HCT116 (cell line): ENCODE measurements around the gene STIM1. TPM values are rescaled to one million over a fixed set of nuclear protein-coding genes. Genes with fewer than 3 reads are reported as not detected.

ENCODE experiments used
- ATAC-seq: fragments of 200-7000 bp; cut with Tn5 transposase; 2 replicates; pipeline ENCODE4 v1.9.1; 2020; ENCODE audit warnings: mild to moderate bottlenecking, moderate library complexity
- BruUV-seq: library from RNA; stranded (reverse); fragments of 400-500 nt; replicated peaks from 2 replicates; lab custom pipeline; 2021; lab: Mats Ljungman, UMichigan
- CTCF ChIA-PET: fragments of 300-600 bp; sonication (Branson Sonifier 250); formaldehyde crosslinking; loops from one replicate; lab custom pipeline; 2021; ENCODE audit warnings: antibody characterized with exemption; lab: Charles Lee
- POLR2A ChIA-PET: fragments of 300-600, 350-600 bp; sonication (Branson Sonifier 250); formaldehyde crosslinking; loops from one replicate; lab custom pipeline; 2021; ENCODE audit warnings: antibody characterized with exemption; lab: Charles Lee
- RAD21 ChIA-PET, 2 experiments: fragments of 300-600 bp; sonication (Branson Sonifier 250); formaldehyde crosslinking; loops; one replicate each; lab custom pipeline; 2023; ENCODE audit warnings: low total read pairs in 2 of 2; ENCODE audit not compliant: uncharacterized antibody in 2 of 2, unreplicated experiment in 2 of 2, low non-redundant PET in 1 of 2; lab: Charles Lee
- DNase-seq: peaks from one replicate; pipeline ENCODE4 v3.0.0-alpha.2; 2010; ENCODE audit warnings: low read depth, low spot score
- H2AFZ ChIP-seq: fragments of 200-600 bp; shearing (Covaris generic), sonication (generic); 2 replicates; pipeline ENCODE4 v1.6.1; 2017; ENCODE audit warnings: low read depth, mixed run types, mixed read lengths, antibody characterized with exemption, low read length; ENCODE audit not compliant: poor library complexity, severe bottlenecking
- H3K27ac ChIP-seq: 2 replicates; pipeline ENCODE4 v1.5.1; 2012; ENCODE audit warnings: low read depth, low read length
- H3K27me3 ChIP-seq: fragments of 200-600 bp; sonication (generic); 2 replicates; pipeline ENCODE4 v1.6.1; 2016; ENCODE audit warnings: mixed run types, low read length, mixed read lengths; ENCODE audit not compliant: insufficient read depth
- H3K36me3 ChIP-seq, 2 experiments: fragments of 200-500 bp in 1 of 2; fragments of 200-600 bp in 1 of 2; sonication (Bioruptor generic) in 1 of 2; sonication (generic) in 1 of 2; 2 replicates each; pipeline versions ENCODE4 v1.5.1 to v1.6.1; 2014 to 2016; ENCODE audit warnings: low read length in 2 of 2, inconsistent platforms in 1 of 2, mixed read lengths in 1 of 2, mixed run types in 1 of 2; ENCODE audit not compliant: insufficient read depth in 2 of 2, control insufficient read depth in 1 of 2
- H3K4me1 ChIP-seq, 2 experiments: fragments of 200-600 bp in 1 of 2; sonication (generic) in 1 of 2; 2 replicates each; pipeline versions ENCODE4 v1.5.1 to v1.6.1; 2012 to 2017; ENCODE audit warnings: low read length in 2 of 2, inconsistent platforms in 1 of 2, mild to moderate bottlenecking in 1 of 2, mixed read lengths in 1 of 2, mixed run types in 1 of 2, moderate library complexity in 1 of 2; ENCODE audit not compliant: insufficient read depth in 2 of 2, control insufficient read depth in 1 of 2
- H3K4me2 ChIP-seq: fragments of 200-600 bp; sonication (generic); 2 replicates; pipeline ENCODE4 v1.6.1; 2017; ENCODE audit warnings: mixed run types, low read length, mixed read lengths
- H3K4me3 ChIP-seq, 2 experiments: fragments of 200-600 bp in 1 of 2; sonication (generic) in 1 of 2; replicated peaks in 1 of 2; 2 replicates each; pipeline ENCODE4 v1.5.1; 2011 to 2016; ENCODE audit warnings: low read length in 2 of 2, control low read depth in 1 of 2, low read depth in 1 of 2, mild to moderate bottlenecking in 1 of 2, mixed read lengths in 1 of 2, mixed run types in 1 of 2
- H3K79me2 ChIP-seq: fragments of 200-600 bp; sonication (generic); 2 replicates; pipeline ENCODE4 v1.6.1; 2017; ENCODE audit warnings: mild to moderate bottlenecking, mixed run types, low read length, moderate library complexity, mixed read lengths; ENCODE audit not compliant: insufficient read depth
- H3K9ac ChIP-seq: fragments of 200-600 bp; sonication (generic); 2 replicates; pipeline ENCODE4 v1.6.1; 2016; ENCODE audit warnings: low read length, mixed read lengths
- H3K9me2 ChIP-seq: fragments of 200-600 bp; sonication (generic), shearing (Covaris generic); 2 replicates; pipeline ENCODE4 v1.6.1; 2017; ENCODE audit warnings: mixed run types, mild to moderate bottlenecking, moderate library complexity; ENCODE audit not compliant: insufficient read depth
- H3K9me3 ChIP-seq, 2 experiments: fragments of 200-500 bp in 1 of 2; fragments of 200-600 bp in 1 of 2; sonication (Bioruptor generic) in 1 of 2; sonication (generic) in 1 of 2; 2 replicates each; pipeline ENCODE4 v1.6.1; 2014 to 2017; ENCODE audit warnings: low read length in 2 of 2, mixed read lengths in 2 of 2, inconsistent platforms in 1 of 2, low read depth in 1 of 2, mild to moderate bottlenecking in 1 of 2, mixed run types in 1 of 2, moderate library complexity in 1 of 2; ENCODE audit not compliant: control insufficient read depth in 1 of 2, insufficient read depth in 1 of 2
- H4K20me1 ChIP-seq: fragments of 200-600 bp; sonication (generic), shearing (Covaris generic); 2 replicates; pipeline ENCODE4 v1.6.1; 2017; ENCODE audit warnings: mixed run types, mild to moderate bottlenecking, moderate library complexity; ENCODE audit not compliant: insufficient read depth
- CEBPB ChIP-seq: IDR thresholded peaks from 2 replicates; pipeline ENCODE4 v1.6.1; 2012; ENCODE audit warnings: low read depth
- ELF1 ChIP-seq: IDR thresholded peaks from 2 replicates; pipeline ENCODE4 v1.6.1; 2012; ENCODE audit warnings: low read depth, borderline replicate concordance
- EZH2 ChIP-seq: fragments of 200-600 bp; sonication (generic); IDR thresholded peaks from 2 replicates; pipeline ENCODE4 v1.6.1; 2017; ENCODE audit warnings: antibody characterized with exemption, mixed run types
- FOSL1 ChIP-seq: IDR thresholded peaks from 2 replicates; pipeline ENCODE4 v1.6.1; 2012; ENCODE audit warnings: low read depth
- POLR2AphosphoS5 ChIP-seq: IDR thresholded peaks from 2 replicates; pipeline ENCODE4 v1.6.1; 2011; ENCODE audit warnings: mild to moderate bottlenecking, low read depth, low read length, moderate library complexity
- SIN3A ChIP-seq: IDR thresholded peaks from 2 replicates; pipeline ENCODE4 v1.6.1; 2012; ENCODE audit warnings: low read depth
- SP1 ChIP-seq: IDR thresholded peaks from 2 replicates; pipeline ENCODE4 v1.6.1; 2012; ENCODE audit warnings: low read depth
- TCF7L2 ChIP-seq: IDR thresholded peaks from 2 replicates; pipeline ENCODE4 v1.7.0; 2011; ENCODE audit warnings: borderline replicate concordance, inconsistent platforms; ENCODE audit not compliant: insufficient read depth, insufficient read length; ENCODE audit errors: extremely low read depth
- intact Hi-C: fragments of 100-400 bp; cut with micrococcal nuclease; formaldehyde crosslinking; loops from 2 replicates; pipeline ENCODE4 v1.10.0; 2022
- total RNA-seq: library from RNA; stranded (reverse); gene quantifications from one replicate; pipeline ENCODE4 v1.2.1, GENCODE V29; 2021; ENCODE audit not compliant: unreplicated experiment
- TF ChIP-seq, protein P1 (sequence below): IDR thresholded peaks from 2 replicates; pipeline ENCODE4 v1.6.1; 2011; ENCODE audit warnings: mild to moderate bottlenecking, low read length, moderate library complexity; ENCODE audit not compliant: insufficient replicate concordance; ENCODE audit errors: extremely low read depth
- TF ChIP-seq, protein P2 (sequence below): IDR thresholded peaks from 2 replicates; pipeline ENCODE4 v1.6.1; 2012; ENCODE audit warnings: low read depth
- TF ChIP-seq, protein P3 (sequence below), 3 experiments: fragments of 200-600 bp in 1 of 3; sonication (generic) in 1 of 3; IDR thresholded peaks in 2 of 3; conservative IDR thresholded peaks in 1 of 3; 2 replicates each; pipeline ENCODE4 v1.5.1; 2012 to 2017; ENCODE audit warnings: low read depth in 2 of 3, low read length in 2 of 3, antibody characterized with exemption in 1 of 3, borderline replicate concordance in 1 of 3, control low read depth in 1 of 3, mild to moderate bottlenecking in 1 of 3, mixed read lengths in 1 of 3, mixed run types in 1 of 3, moderate library complexity in 1 of 3; ENCODE audit not compliant: insufficient read depth in 1 of 3

The STIM1 gene
- total RNA-seq, 1 experiment from 2014 or later, result 22.3 TPM

DNA sequence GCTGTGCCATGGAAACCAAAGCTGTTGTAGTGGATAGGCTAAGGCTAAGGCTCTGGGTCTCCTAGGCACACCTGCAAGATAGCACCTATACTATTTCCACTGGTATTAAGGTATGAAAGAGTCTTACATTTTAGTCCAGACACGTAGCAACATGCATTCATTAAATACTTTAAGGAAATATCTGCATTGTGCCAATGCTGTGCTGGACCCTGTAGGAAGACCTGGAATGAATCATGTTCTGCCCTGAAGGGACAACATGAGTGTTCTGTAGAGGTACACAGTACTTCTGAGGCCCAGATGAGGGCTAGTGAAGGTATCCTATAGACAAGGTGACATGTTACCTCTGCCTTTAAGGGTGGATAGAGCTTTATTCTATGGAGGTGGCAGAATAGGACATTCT, 204.0 kb downstream of the STIM1 start:
- no peak overlapping the region for H3K27ac ChIP-seq
- intact Hi-C loops, result no loop called here
- CTCF ChIA-PET, result no interaction called here

DNA sequence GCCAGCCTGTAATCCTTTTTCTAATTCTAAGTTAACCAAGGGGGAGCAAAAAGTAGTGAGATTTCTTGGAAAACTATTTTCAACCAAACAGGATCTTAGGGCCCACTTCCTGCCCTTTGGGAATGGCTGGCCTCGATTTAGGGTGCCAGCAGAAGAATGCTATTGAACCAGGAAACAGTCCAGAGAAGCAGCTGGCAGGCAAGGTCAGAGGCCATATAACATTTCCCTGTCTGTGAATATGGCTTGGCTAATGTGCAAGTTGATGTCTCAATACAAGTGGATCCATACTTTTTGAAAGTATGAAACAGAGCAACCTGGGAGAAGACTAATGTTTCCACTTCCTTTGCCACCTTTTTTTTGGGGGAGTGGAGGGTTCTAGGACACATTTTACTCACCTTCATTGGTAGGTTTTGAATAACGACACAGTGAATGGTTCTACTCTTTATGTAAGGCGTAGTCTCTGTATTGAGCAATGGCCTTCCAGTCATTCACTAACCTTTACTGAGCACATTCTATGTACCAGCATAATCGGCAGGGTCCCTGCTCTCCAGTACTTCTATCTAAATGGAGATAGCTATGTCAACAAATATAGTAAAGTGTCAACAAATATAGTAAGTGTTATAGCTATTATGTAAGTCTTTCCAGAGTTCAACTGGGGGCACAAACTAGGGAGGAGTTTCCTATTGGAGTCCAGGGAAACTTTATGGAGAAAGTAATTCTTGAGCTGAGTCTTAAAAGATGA, 204.9 kb downstream of the STIM1 start:
- Histone ChIP-seq H3K9me2 (no peaks in the 10 kb centered on the region), H3K4me1 (no peaks in the 10 kb centered on the region), H3K9ac (no peak overlapping the region), H3K79me2 (no peaks in the 10 kb centered on the region), H3K4me2 (no peak overlapping the region), H3K27me3 (no peaks in the 10 kb centered on the region), H3K4me3 (no peak overlapping the region), H4K20me1 (no peaks in the 10 kb centered on the region), H3K36me3 (no peaks in the 10 kb centered on the region), H3K27ac (no peak overlapping the region), H3K9me3 (no peaks in the 10 kb centered on the region), H2AFZ (no peak overlapping the region)
- ATAC-seq (no peak), DNase-seq (no peak)
- intact Hi-C loops, result no loop called here
- ChIA-PET CTCF (interaction anchor here (1.0 to 1.1 kb wide), 3 partner anchors 13 to 211 kb away, joined by 3 read pairs; partner anchors contain the start of gene STIM1), POLR2A (no interaction called here), RAD21 (no interaction called here)
- BruUV-seq, result no TSS peak
- TF ChIP-seq EZH2, result no peak
- TF ChIP-seq, protein P1, sequence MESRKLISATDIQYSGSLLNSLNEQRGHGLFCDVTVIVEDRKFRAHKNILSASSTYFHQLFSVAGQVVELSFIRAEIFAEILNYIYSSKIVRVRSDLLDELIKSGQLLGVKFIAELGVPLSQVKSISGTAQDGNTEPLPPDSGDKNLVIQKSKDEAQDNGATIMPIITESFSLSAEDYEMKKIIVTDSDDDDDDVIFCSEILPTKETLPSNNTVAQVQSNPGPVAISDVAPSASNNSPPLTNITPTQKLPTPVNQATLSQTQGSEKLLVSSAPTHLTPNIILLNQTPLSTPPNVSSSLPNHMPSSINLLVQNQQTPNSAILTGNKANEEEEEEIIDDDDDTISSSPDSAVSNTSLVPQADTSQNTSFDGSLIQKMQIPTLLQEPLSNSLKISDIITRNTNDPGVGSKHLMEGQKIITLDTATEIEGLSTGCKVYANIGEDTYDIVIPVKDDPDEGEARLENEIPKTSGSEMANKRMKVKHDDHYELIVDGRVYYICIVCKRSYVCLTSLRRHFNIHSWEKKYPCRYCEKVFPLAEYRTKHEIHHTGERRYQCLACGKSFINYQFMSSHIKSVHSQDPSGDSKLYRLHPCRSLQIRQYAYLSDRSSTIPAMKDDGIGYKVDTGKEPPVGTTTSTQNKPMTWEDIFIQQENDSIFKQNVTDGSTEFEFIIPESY, result no peak
- TF ChIP-seq, protein P2, sequence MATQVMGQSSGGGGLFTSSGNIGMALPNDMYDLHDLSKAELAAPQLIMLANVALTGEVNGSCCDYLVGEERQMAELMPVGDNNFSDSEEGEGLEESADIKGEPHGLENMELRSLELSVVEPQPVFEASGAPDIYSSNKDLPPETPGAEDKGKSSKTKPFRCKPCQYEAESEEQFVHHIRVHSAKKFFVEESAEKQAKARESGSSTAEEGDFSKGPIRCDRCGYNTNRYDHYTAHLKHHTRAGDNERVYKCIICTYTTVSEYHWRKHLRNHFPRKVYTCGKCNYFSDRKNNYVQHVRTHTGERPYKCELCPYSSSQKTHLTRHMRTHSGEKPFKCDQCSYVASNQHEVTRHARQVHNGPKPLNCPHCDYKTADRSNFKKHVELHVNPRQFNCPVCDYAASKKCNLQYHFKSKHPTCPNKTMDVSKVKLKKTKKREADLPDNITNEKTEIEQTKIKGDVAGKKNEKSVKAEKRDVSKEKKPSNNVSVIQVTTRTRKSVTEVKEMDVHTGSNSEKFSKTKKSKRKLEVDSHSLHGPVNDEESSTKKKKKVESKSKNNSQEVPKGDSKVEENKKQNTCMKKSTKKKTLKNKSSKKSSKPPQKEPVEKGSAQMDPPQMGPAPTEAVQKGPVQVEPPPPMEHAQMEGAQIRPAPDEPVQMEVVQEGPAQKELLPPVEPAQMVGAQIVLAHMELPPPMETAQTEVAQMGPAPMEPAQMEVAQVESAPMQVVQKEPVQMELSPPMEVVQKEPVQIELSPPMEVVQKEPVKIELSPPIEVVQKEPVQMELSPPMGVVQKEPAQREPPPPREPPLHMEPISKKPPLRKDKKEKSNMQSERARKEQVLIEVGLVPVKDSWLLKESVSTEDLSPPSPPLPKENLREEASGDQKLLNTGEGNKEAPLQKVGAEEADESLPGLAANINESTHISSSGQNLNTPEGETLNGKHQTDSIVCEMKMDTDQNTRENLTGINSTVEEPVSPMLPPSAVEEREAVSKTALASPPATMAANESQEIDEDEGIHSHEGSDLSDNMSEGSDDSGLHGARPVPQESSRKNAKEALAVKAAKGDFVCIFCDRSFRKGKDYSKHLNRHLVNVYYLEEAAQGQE, result no peak
- TF ChIP-seq, protein P3, sequence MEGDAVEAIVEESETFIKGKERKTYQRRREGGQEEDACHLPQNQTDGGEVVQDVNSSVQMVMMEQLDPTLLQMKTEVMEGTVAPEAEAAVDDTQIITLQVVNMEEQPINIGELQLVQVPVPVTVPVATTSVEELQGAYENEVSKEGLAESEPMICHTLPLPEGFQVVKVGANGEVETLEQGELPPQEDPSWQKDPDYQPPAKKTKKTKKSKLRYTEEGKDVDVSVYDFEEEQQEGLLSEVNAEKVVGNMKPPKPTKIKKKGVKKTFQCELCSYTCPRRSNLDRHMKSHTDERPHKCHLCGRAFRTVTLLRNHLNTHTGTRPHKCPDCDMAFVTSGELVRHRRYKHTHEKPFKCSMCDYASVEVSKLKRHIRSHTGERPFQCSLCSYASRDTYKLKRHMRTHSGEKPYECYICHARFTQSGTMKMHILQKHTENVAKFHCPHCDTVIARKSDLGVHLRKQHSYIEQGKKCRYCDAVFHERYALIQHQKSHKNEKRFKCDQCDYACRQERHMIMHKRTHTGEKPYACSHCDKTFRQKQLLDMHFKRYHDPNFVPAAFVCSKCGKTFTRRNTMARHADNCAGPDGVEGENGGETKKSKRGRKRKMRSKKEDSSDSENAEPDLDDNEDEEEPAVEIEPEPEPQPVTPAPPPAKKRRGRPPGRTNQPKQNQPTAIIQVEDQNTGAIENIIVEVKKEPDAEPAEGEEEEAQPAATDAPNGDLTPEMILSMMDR (IDR thresholded peaks at IDR 0.05 in 2 of 3, conservative IDR thresholded peaks at IDR 0.05 in 1 of 3; ENCODE audit: borderline replicate concordance in 1 of 3, insufficient read depth in 1 of 3, low read depth in 2 of 3, low read length in 2 of 3), result no peak
- TF ChIP-seq CEBPB, result no peak
- TF ChIP-seq FOSL1, result no peak
- TF ChIP-seq ELF1, result no peak
- TF ChIP-seq TCF7L2, result no peak
- no peak for TF ChIP-seq SP1
- no peak for TF ChIP-seq SIN3A

More for the DNA sequence above, 204.0 kb downstream of the STIM1 start:
- Histone ChIP-seq H3K27me3 (no peaks in the 10 kb centered on the region), H4K20me1 (no peaks in the 10 kb centered on the region), H3K9me2 (no peaks in the 10 kb centered on the region), H3K4me2 (no peak overlapping the region), H3K9me3 (no peaks in the 10 kb centered on the region), H3K4me1 (no peaks in the 10 kb centered on the region), H3K79me2 (no peaks in the 10 kb centered on the region), H3K9ac (no peak overlapping the region)
- DNase-seq, result no peak
- no peak for ATAC-seq
- BruUV-seq, result no TSS peak
- POLR2A ChIA-PET, result no interaction called here
- RAD21 ChIA-PET, result no interaction called here
- TF ChIP-seq TCF7L2 (no peak), POLR2AphosphoS5 (no peak)
- TF ChIP-seq, all 23 proteins: peak for 0
- H3K4me3 ChIP-seq, result no peak overlapping the region
- no peak overlapping the region for H2AFZ ChIP-seq
- H3K36me3 ChIP-seq, result no peaks in the 10 kb centered on the region
